Left forelimb (tissue), 1 donor: ENCODE measurements around the gene BLTP3B.

Source experiments
- DNase-seq: peaks from one replicate; pipeline ENCODE4 v3.0.0-alpha.2; 2018; ENCODE audit warnings: low spot score

Gene BLTP3B

DNA sequence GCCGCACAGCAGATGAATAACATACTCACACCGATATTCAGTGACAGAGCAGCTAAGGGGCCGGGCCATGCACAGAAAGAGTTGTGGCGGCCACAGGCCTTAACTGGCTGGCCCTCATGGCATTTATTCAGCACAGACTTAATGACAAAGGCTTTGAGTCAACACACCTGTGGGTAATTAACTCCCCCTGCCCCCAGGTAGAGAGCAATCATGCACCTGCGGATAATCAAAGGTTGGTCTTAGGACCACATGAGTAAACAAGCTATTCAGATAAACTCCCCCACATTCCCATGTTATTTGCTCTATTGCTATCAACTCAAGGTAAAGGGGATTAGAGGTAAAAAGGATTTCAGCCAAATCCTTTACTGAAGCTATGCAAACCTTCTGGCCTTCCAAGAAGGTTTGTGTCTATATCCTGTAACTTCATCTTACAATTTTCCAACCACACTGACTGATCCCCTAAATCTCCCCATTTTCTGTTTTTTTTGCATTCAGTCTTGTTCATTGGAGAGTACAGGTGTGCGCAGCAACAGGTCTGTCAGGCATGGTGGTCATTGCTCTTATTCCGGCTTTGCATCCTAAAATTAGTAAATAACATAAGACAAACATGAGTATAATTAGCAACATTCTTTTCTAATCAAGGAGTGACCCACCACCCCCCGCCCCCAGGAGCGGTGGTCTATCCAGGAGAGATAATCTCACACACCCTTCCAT is 16.9 kb upstream of the BLTP3B start:
- DNase-seq: no peak

GRCh38 chr12:100158535-100158934 is 15.9 kb upstream of the BLTP3B start:
- no peak for DNase-seq

- no peak for DNase-seq
Observed at GRCh38 chr12:100157427-100157821, 14.8 kb upstream of the BLTP3B start.

DNA sequence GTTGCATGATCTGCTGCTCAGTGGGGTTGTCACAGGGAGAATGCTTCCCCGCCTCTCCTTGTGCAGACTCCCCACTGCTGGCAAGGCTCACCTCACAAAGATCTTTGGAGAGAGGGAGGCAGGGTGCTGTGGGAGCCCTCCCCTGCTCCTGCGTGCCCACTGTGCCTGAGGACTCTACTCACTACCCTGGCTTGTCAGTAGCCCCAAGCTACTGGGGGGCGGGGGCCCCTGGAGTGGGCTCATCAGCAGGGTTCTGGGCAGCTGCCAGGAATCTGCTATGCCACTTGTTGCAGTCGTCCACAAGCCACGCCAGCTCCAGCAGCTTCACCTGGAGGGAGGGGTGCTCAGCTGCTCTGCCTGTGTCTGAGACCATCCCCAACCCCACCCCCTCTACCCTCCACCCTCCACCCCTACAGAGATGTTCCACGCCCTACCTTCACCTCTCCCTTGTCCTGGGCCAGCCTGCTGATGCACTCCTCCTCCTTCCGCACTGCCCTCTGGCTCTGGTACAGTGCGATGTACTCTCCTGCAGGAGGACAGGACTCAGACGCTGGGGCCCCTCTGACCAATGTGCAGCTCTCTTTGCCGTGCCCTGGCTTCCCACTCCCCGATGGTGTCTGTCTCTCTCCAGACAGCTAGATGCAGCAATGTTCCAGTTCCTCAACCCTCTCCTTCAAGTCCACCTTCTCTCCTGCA is 14.2 kb upstream of the BLTP3B start:
- no peak for DNase-seq

DNA sequence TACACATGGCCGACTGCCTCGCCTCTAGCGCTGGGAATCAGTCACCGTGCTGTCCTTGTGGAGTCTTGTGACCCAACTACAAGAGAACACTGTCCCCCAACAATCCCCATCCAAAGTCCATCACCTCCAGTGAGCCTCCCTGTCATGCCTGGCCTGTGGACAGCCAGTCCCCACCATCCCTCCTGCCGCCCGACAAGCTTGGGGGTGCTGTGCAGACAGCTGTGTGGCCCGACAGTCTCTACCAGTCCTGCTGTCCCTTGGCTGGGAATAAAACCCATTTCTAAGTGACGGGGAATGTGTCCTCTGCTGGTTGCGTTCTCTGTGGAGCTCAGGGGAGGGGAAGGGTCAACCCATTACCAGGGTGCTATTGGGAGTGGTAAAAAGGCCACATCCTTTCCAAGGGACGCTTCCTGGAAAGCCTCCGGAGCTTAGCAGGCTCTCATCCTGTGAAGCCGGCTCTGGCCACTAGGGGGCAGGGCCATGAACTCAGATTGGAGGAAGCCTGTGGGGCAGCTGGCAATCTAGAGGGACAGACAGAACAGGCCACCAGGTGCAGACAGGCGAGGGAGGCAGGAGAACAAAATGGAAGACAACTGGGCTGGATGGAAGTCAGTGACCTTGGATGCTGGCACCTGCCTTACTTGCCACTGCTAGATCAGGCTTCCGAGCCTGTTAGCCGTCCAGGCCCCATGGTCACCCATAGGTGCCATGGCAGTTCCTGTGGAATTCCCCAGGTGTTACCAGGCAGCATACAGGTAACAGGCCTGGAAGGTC is 12.0 kb upstream of the BLTP3B start:
- no peak for DNase-seq

GRCh38 chr12:100153131-100153530 is 10.5 kb upstream of the BLTP3B start:
- DNase-seq: no peak

DNA sequence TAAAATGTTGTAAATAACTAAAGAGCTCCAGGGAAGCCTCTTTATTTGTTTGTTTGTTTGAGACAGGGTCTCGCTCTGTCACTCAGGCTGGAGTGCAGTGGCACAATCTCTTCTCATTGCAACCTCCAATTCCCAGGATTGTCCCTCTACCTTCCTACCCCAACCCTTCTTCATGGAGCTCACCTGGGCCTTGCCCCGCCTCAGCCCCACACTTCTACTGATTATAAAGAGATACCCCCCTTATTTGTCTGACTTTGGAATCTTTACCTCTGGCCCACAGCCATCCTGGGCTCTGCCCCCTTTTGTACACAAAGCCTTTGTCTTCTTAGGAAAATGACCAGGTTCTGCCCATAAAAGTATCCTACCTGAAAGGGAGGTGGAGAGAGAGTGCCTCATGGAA is 9.1 kb upstream of the BLTP3B start:
- no peak for DNase-seq

DNA sequence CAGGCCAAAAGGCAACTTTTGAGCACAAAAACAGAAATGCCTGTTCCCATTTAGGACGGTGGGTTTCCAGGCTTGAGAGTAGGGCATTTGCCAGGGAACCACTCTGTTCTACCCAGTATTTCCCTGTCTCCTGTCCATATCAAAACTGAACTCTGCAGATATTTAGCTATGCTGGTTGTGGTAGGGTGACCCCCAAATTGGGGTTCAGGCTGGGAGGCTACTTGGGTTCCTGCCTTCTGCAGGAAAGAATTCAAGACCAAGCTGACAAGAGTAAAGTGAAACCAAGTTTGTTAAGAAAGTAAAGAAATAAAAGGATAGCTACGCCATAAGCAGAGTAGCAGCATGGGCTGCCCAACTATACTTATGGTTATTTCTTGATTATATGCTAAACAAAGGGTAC is 3.6 kb upstream of the BLTP3B start:
- DNase-seq: no peak

GRCh38 chr12:100145643-100146042 is 3.0 kb upstream of the BLTP3B start:
- no peak for DNase-seq

GRCh38 chr12:100141998-100142850 is 450 bp downstream of the BLTP3B start:
- peak; percentile 72 for DNase-seq

GRCh38 chr12:100141666-100141997 is 1.0 kb downstream of the BLTP3B start:
- no peak for DNase-seq

- DNase-seq: no peak
Observed at GRCh38 chr12:100138803-100139098, 3.9 kb downstream of the BLTP3B start.

- no peak for DNase-seq
Observed at GRCh38 chr12:100138048-100138802, 4.4 kb downstream of the BLTP3B start.

- no peak for DNase-seq
Observed at GRCh38 chr12:100133200-100133599, 9.5 kb downstream of the BLTP3B start.

- DNase-seq: no peak
Observed at GRCh38 chr12:100128512-100128908, 14.2 kb downstream of the BLTP3B start.

DNA sequence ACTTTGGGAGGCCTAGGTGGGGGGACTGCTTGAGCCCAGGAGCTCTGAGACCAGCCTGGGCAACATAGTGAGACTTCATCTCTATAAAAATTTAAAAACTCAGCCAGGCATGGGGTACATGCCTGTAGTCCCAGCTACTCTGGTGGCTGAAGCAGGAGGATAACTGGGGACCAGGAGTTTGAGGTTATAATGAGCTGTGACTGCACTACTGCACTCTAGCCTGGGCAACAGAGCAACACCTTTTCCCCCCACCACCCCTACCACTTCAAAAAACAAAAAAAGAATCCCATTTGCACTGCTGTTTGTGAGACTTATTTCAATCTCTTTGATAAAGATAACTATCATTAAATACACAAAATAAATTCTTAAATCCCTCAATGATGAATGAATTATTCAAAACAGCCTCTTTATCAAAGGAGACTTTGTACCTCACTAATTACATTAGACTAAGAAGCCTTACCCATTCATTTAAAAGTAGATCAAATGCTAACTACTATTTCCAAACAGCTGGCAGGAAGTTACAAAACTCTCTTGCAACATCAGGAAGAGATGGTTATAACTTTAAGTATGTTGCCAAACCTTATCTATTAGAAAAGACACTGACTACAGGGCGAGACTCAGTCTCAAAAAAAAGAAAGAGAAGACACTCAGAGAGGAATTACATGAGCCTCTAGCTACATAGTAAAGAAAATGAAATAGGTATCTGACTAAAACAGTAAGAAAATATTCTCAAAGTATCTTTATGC is 14.7 kb downstream of the BLTP3B start:
- DNase-seq: no peak

GRCh38 chr12:100123316-100124095 is 19.2 kb downstream of the BLTP3B start:
- no peak for DNase-seq

DNA sequence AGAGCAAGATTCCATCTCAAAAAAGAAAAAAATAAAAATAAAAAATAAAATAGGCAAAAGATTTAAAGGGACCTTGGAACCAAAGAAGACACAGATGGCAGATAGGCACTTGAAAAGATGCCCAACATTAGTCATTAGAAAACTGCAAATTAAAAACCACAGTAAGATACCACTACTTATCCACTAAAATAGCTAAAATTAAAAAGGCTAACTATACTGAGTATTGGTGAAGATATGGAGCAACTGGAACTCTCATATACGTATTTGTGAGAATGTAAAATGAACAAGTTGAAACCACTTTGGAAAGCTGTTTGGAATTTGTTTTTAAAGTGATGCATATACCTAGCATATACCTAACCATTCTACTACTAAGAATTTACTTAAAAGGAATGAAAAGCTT is 22.3 kb downstream of the BLTP3B start:
- DNase-seq: no peak

- DNase-seq: no peak
Observed at GRCh38 chr12:100115291-100115690, 27.4 kb downstream of the BLTP3B start.

- DNase-seq: no peak
Observed at GRCh38 chr12:100114574-100114973, 28.1 kb downstream of the BLTP3B start.
